Embryonic facial prominence (tissue), 1 donor: ENCODE data around the gene PIK3C2A.

Experiments used
- DNase-seq: peaks from one replicate; pipeline ENCODE4 v3.0.0-alpha.2; 2016; ENCODE audit errors: extremely low spot score

PIK3C2A gene

GRCh38 chr11:17162376-17162775 lies 45.4 kb downstream of the PIK3C2A start:
- no peak for DNase-seq

- no peak for DNase-seq
Observed at GRCh38 chr11:17161515-17161914, 46.3 kb downstream of the PIK3C2A start.

- no peak for DNase-seq
Observed at GRCh38 chr11:17159441-17159840, 48.3 kb downstream of the PIK3C2A start.
